HEK293 (cell line): ENCODE data around the gene LYST.

Experiments used
- CTCF ChIA-PET: fragments of 350-600 bp; formaldehyde crosslinking; extraction: SDS; loops from one replicate; lab custom pipeline; 2021; ENCODE audit warnings: antibody characterized with exemption; lab: Yijun Ruan, JAX
- POLR2A ChIA-PET: fragments of 300-600 bp; formaldehyde crosslinking; extraction: SDS; loops from one replicate; lab custom pipeline; 2020; ENCODE audit warnings: antibody characterized with exemption, inconsistent platforms; lab: Yijun Ruan, JAX
- H3K27ac ChIP-seq: fragments of 200-500 bp; sonication (Bioruptor generic); 2 replicates; pipeline ENCODE4 v1.5.1; 2014; ENCODE audit warnings: low read depth, low read length, control low read depth, inconsistent platforms; ENCODE audit errors: extremely low read depth
- H3K36me3 ChIP-seq, 2 experiments: fragments of 200-500 bp in 1 of 2; sonication (Bioruptor generic) in 1 of 2; 1 replicate in 1 of 2; 2 replicates in 1 of 2; pipeline ENCODE4 v1.5.1; 2014 to 2017; ENCODE audit warnings: inconsistent platforms in 2 of 2, low read length in 2 of 2; ENCODE audit not compliant: control insufficient read depth in 2 of 2, insufficient read depth in 1 of 2
- H3K4me1 ChIP-seq: fragments of 200-500 bp; sonication (Bioruptor generic); 2 replicates; pipeline ENCODE4 v1.5.1; 2014; ENCODE audit warnings: mild to moderate bottlenecking, low read length, inconsistent platforms; ENCODE audit not compliant: control insufficient read depth, insufficient read depth
- H3K4me3 ChIP-seq: 2 replicates; pipeline ENCODE4 v1.5.1; 2011; ENCODE audit warnings: low read depth, mild to moderate bottlenecking, control low read depth, low read length, moderate library complexity
- H3K9me3 ChIP-seq: fragments of 200-500 bp; sonication (Bioruptor generic); 2 replicates; pipeline ENCODE4 v1.5.1; 2014; ENCODE audit warnings: low read depth, low read length, inconsistent platforms; ENCODE audit not compliant: control insufficient read depth, insufficient read depth
- KLF8 ChIP-seq: fragments of 450-650 bp; formaldehyde crosslinking; IDR thresholded peaks from 2 replicates; pipeline ENCODE4 v1.5.1; 2016; ENCODE audit warnings: missing biosample characterization, missing genetic modification characterization
- ZBTB1 ChIP-seq: fragments of 450-650 bp; formaldehyde crosslinking; IDR thresholded peaks from 2 replicates; pipeline ENCODE4 v1.5.1; 2016; ENCODE audit warnings: missing biosample characterization, missing genetic modification characterization
- ZFP37 ChIP-seq: fragments of 450-650 bp; formaldehyde crosslinking; IDR thresholded peaks from 2 replicates; pipeline ENCODE4 v1.5.1; 2016; ENCODE audit warnings: missing biosample characterization, missing genetic modification characterization
- ZFP69B ChIP-seq: fragments of 450-650 bp; formaldehyde crosslinking; IDR thresholded peaks from 2 replicates; pipeline ENCODE4 v1.5.1; 2016; ENCODE audit warnings: missing biosample characterization, missing genetic modification characterization
- ZIC2 ChIP-seq: fragments of 450-650 bp; formaldehyde crosslinking; IDR thresholded peaks from 2 replicates; pipeline ENCODE4 v1.5.1; 2016; ENCODE audit warnings: missing biosample characterization, missing genetic modification characterization
- ZNF112 ChIP-seq: fragments of 450-650 bp; formaldehyde crosslinking; IDR thresholded peaks from 2 replicates; pipeline ENCODE4 v1.5.0; 2017; ENCODE audit warnings: missing biosample characterization, missing genetic modification characterization
- ZNF132 ChIP-seq: fragments of 450-650 bp; formaldehyde crosslinking; IDR thresholded peaks from 2 replicates; pipeline ENCODE4 v1.5.1; 2017; ENCODE audit warnings: missing biosample characterization, missing genetic modification characterization, borderline replicate concordance
- ZNF138 ChIP-seq: fragments of 450-650 bp; formaldehyde crosslinking; IDR thresholded peaks from 2 replicates; pipeline ENCODE4 v1.5.1; 2016; ENCODE audit warnings: missing biosample characterization, missing genetic modification characterization, borderline replicate concordance
- ZNF26 ChIP-seq: fragments of 450-650 bp; formaldehyde crosslinking; IDR thresholded peaks from 2 replicates; pipeline ENCODE4 v1.5.1; 2016; ENCODE audit warnings: missing biosample characterization, missing genetic modification characterization
- ZNF350 ChIP-seq: fragments of 450-650 bp; formaldehyde crosslinking; IDR thresholded peaks from 2 replicates; pipeline ENCODE4 v1.5.0; 2017; ENCODE audit warnings: missing biosample characterization, mild to moderate bottlenecking, missing genetic modification characterization
- ZNF354C ChIP-seq: fragments of 450-650 bp; formaldehyde crosslinking; IDR thresholded peaks from 2 replicates; pipeline ENCODE4 v1.5.1; 2016; ENCODE audit warnings: missing biosample characterization, missing genetic modification characterization, low read depth, borderline replicate concordance
- ZNF366 ChIP-seq: fragments of 450-650 bp; formaldehyde crosslinking; conservative IDR thresholded peaks from 2 replicates; pipeline ENCODE4 v1.5.1; 2016; ENCODE audit warnings: missing biosample characterization, missing genetic modification characterization
- ZNF426 ChIP-seq: fragments of 450-650 bp; formaldehyde crosslinking; IDR thresholded peaks from 2 replicates; pipeline ENCODE4 v1.5.1; 2017; ENCODE audit warnings: missing biosample characterization, missing genetic modification characterization, mild to moderate bottlenecking, inconsistent platforms, moderate library complexity
- ZNF544 ChIP-seq: fragments of 450-650 bp; formaldehyde crosslinking; IDR thresholded peaks from 2 replicates; pipeline ENCODE4 v1.5.0; 2017; ENCODE audit warnings: missing biosample characterization, missing genetic modification characterization
- ZNF610 ChIP-seq: fragments of 450-650 bp; formaldehyde crosslinking; IDR thresholded peaks from 2 replicates; pipeline ENCODE4 v1.5.1; 2016; ENCODE audit warnings: missing biosample characterization, missing genetic modification characterization, borderline replicate concordance
- ZNF629 ChIP-seq: fragments of 450-650 bp; formaldehyde crosslinking; IDR thresholded peaks from 2 replicates; pipeline ENCODE4 v1.5.1; 2017; ENCODE audit warnings: missing biosample characterization, missing genetic modification characterization
- ZNF777 ChIP-seq: fragments of 450-650 bp; formaldehyde crosslinking; IDR thresholded peaks from 2 replicates; pipeline ENCODE4 v1.5.1; 2017; ENCODE audit warnings: missing biosample characterization, missing genetic modification characterization, borderline replicate concordance
- ZNF792 ChIP-seq: fragments of 450-650 bp; formaldehyde crosslinking; IDR thresholded peaks from 2 replicates; pipeline ENCODE4 v1.5.1; 2016; ENCODE audit warnings: missing biosample characterization, missing genetic modification characterization
- TF ChIP-seq, protein P1 (sequence below): fragments of 450-650 bp; IDR thresholded peaks from 2 replicates; pipeline ENCODE4 v1.5.1; 2018; ENCODE audit warnings: missing biosample characterization, missing genetic modification characterization
- TF ChIP-seq, protein P2 (sequence below): fragments of 450-650 bp; IDR thresholded peaks from 2 replicates; pipeline ENCODE4 v1.5.1; 2018; ENCODE audit warnings: missing biosample characterization, mild to moderate bottlenecking, missing genetic modification characterization
- TF ChIP-seq, protein P3 (sequence below): fragments of 450-650 bp; formaldehyde crosslinking; IDR thresholded peaks from 2 replicates; pipeline ENCODE4 v1.5.1; 2016; ENCODE audit warnings: missing biosample characterization, missing genetic modification characterization
- TF ChIP-seq, protein P4 (sequence below): fragments of 450-650 bp; formaldehyde crosslinking; IDR thresholded peaks from 2 replicates; pipeline ENCODE4 v1.5.1; 2017; ENCODE audit warnings: missing biosample characterization, missing genetic modification characterization

LYST gene

DNA sequence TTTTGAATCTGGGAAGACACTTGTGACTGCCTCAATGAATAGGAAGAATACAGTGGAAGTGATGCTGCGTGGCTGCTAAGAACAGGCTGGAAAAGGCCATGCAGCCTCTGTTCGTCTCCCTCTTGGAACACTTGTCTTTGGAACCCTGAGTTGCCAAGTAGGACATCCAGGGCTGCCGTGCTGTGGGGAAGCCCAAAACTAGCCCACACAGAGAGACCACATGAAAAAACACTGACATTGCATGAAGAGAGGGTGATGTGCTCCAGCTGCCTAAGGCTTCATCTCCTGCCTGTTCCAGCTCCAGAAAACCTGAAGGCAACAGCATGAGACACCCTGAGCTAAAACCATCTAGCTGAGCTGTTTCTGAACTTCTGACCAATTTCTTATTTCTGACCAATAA lies 156.0 kb downstream of the LYST start:
- H3K9me3 ChIP-seq: no peaks in the 10 kb centered on the region
- ChIA-PET POLR2A (interaction anchor here (0.6 kb wide), 1 partner anchor 167 kb away, joined by 6 read pairs; no protein-coding TSS in a partner anchor), CTCF (interaction anchor here (1.3 to 2.5 kb wide), 2 partner anchors 20 to 261 kb away, joined by 3 to 10 read pairs; no protein-coding TSS in a partner anchor)
- H3K4me3 ChIP-seq: no peak overlapping the region
- no peaks in the 10 kb centered on the region for H3K4me1 ChIP-seq
- no peak overlapping the region for H3K27ac ChIP-seq
- peaks cover 0 to 9% of the 10 kb centered on the region in 2 experiments; a peak in 2 of 3 replicates for H3K36me3 ChIP-seq
- TF ChIP-seq ZNF112 (tag by site-specific recombination) (no peak), ZNF366 (tag by site-specific recombination) (no peak), ZNF777 (tag by site-specific recombination) (no peak), ZFP37 (tag by site-specific recombination) (no peak), ZBTB1 (tag by site-specific recombination) (no peak), ZFP69B (tag by site-specific recombination) (no peak), ZNF138 (no peak), ZNF792 (tag by site-specific recombination) (no peak), ZNF132 (tag by site-specific recombination) (no peak), ZNF26 (tag by site-specific recombination) (no peak)
- TF ChIP-seq, protein P1, sequence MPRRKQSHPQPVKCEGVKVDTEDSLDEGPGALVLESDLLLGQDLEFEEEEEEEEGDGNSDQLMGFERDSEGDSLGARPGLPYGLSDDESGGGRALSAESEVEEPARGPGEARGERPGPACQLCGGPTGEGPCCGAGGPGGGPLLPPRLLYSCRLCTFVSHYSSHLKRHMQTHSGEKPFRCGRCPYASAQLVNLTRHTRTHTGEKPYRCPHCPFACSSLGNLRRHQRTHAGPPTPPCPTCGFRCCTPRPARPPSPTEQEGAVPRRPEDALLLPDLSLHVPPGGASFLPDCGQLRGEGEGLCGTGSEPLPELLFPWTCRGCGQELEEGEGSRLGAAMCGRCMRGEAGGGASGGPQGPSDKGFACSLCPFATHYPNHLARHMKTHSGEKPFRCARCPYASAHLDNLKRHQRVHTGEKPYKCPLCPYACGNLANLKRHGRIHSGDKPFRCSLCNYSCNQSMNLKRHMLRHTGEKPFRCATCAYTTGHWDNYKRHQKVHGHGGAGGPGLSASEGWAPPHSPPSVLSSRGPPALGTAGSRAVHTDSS: no peak
- TF ChIP-seq, all 188 proteins: peak for 0

- Histone ChIP-seq H3K4me1 (no peaks in the 10 kb centered on the region), H3K36me3 (no peaks in the 10 kb centered on the region), H3K27ac (no peak overlapping the region), H3K9me3 (no peaks in the 10 kb centered on the region), H3K4me3 (no peak overlapping the region)
- ChIA-PET POLR2A (no interaction called here), CTCF (interaction anchor here (0.6 to 2.5 kb wide), 2 partner anchors 198 to 263 kb away, joined by 4 to 10 read pairs; no protein-coding TSS in a partner anchor)
- TF ChIP-seq ZNF610 (tag by site-specific recombination): no peak
- TF ChIP-seq KLF8 (tag by site-specific recombination): no peak
- TF ChIP-seq ZNF544 (tag by site-specific recombination): no peak
- TF ChIP-seq ZNF629 (tag by site-specific recombination): no peak
- TF ChIP-seq, protein P1: no peak
- TF ChIP-seq, protein P2, sequence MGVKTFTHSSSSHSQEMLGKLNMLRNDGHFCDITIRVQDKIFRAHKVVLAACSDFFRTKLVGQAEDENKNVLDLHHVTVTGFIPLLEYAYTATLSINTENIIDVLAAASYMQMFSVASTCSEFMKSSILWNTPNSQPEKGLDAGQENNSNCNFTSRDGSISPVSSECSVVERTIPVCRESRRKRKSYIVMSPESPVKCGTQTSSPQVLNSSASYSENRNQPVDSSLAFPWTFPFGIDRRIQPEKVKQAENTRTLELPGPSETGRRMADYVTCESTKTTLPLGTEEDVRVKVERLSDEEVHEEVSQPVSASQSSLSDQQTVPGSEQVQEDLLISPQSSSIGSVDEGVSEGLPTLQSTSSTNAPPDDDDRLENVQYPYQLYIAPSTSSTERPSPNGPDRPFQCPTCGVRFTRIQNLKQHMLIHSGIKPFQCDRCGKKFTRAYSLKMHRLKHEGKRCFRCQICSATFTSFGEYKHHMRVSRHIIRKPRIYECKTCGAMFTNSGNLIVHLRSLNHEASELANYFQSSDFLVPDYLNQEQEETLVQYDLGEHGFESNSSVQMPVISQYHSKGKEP (tag by site-specific recombination): no peak
- TF ChIP-seq, protein P3, sequence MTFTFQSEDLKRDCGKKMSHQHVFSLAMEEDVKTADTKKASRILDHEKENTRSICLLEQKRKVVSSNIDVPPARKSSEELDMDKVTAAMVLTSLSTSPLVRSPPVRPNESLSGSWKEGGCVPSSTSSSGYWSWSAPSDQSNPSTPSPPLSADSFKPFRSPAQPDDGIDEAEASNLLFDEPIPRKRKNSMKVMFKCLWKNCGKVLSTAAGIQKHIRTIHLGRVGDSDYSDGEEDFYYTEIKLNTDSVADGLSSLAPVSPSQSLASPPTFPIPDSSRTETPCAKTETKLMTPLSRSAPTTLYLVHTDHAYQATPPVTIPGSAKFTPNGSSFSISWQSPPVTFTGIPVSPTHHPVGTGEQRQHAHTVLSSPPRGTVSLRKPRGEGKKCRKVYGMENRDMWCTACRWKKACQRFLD (tag by site-specific recombination): no peak
- TF ChIP-seq, protein P4, sequence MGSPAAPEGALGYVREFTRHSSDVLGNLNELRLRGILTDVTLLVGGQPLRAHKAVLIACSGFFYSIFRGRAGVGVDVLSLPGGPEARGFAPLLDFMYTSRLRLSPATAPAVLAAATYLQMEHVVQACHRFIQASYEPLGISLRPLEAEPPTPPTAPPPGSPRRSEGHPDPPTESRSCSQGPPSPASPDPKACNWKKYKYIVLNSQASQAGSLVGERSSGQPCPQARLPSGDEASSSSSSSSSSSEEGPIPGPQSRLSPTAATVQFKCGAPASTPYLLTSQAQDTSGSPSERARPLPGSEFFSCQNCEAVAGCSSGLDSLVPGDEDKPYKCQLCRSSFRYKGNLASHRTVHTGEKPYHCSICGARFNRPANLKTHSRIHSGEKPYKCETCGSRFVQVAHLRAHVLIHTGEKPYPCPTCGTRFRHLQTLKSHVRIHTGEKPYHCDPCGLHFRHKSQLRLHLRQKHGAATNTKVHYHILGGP: no peak
- TF ChIP-seq ZNF426 (tag by site-specific recombination): no peak
- TF ChIP-seq ZIC2 (tag by site-specific recombination): no peak
- TF ChIP-seq ZNF350 (tag by site-specific recombination): no peak
- no peak for TF ChIP-seq ZNF354C (tag by site-specific recombination)
Measured at GRCh38 chr1:235709018-235709417, 157.7 kb downstream of the LYST start.
